ENCODE data around the gene ALDH1A2.

DNA sequence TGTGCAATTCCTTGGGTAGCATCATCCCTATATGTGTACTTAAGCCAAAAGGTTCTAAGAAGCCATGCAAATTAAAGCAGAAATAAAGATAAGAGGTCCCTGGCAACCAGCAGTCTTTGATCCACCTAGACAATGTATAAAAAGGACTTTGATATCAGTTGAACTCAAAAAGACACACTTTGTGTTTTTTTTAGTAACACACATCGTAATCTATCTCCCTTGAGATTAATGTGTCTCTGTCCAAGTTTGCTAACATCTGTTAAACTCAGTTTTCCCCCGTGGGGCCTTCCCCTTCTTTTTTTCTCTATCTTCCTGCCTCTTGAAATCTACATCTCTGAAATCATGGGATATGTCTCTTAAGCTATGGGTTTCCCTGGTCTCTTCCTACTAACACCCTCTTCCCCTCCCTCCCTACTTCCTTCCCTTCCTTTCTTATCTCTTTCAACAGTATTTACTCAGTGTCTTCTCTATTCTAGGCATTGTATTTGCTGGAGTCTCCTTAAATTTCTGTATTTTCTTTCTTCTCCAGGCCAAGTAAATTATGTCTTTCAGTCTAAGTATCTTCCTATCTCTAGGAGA is 27.7 kb downstream of the ALDH1A2 start:
- TF ChIP-seq, protein P1, sequence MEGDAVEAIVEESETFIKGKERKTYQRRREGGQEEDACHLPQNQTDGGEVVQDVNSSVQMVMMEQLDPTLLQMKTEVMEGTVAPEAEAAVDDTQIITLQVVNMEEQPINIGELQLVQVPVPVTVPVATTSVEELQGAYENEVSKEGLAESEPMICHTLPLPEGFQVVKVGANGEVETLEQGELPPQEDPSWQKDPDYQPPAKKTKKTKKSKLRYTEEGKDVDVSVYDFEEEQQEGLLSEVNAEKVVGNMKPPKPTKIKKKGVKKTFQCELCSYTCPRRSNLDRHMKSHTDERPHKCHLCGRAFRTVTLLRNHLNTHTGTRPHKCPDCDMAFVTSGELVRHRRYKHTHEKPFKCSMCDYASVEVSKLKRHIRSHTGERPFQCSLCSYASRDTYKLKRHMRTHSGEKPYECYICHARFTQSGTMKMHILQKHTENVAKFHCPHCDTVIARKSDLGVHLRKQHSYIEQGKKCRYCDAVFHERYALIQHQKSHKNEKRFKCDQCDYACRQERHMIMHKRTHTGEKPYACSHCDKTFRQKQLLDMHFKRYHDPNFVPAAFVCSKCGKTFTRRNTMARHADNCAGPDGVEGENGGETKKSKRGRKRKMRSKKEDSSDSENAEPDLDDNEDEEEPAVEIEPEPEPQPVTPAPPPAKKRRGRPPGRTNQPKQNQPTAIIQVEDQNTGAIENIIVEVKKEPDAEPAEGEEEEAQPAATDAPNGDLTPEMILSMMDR (IDR thresholded peaks at IDR 0.05): no peak
- TF ChIP-seq POLR2A (IDR thresholded peaks at IDR 0.05) (no peak), POLR2AphosphoS5 (IDR thresholded peaks at IDR 0.05; ENCODE audit: insufficient read depth in 1 of 2, low read depth in 1 of 2) (no peak)
